CD4-positive, alpha-beta T cell treated with Interleukin-15 for 1 hour (primary cell): ENCODE results near the gene USP44.
A peak's percentile ranks its signal among the peaks of the same experiment; 100 is the strongest.
"Not testable (repeated sequence)": the region's sequence is repeated elsewhere in the genome, so short reads cannot be mapped to it uniquely, and the experiment has no call there.

ENCODE experiments used
- DNase-seq: peaks from one replicate; pipeline ENCODE4 v3.0.0-alpha.2; 2020

USP44 gene

GRCh38 chr12:95551305-95551704 lies at the start of gene USP44:
Gene USP44 (minus strand): TSS chr12:95551476. CDS start chr12:95534256, 17,220 bp downstream.
- DNase-seq: no peak

- DNase-seq: no peak
These were observed 49.3 kb upstream of the USP44 start for GRCh38 chr12:95600567-95600966.

GRCh38 chr12:95599880-95600279 lies 48.6 kb upstream of the USP44 start:
- no peak for DNase-seq

GRCh38 chr12:95594136-95594535 lies 42.9 kb upstream of the USP44 start:
- DNase-seq: no peak

GRCh38 chr12:95593266-95593871 lies 42.1 kb upstream of the USP44 start:
- no peak for DNase-seq

GRCh38 chr12:95591731-95592130 lies 40.5 kb upstream of the USP44 start:
- DNase-seq: no peak

GRCh38 chr12:95590775-95591174 lies 39.5 kb upstream of the USP44 start:
- DNase-seq: no peak

- DNase-seq: no peak
These were observed 32.7 kb upstream of the USP44 start for GRCh38 chr12:95583933-95584332.

- DNase-seq: no peak
These were observed 31.2 kb upstream of the USP44 start for GRCh38 chr12:95582230-95583058.

- no peak for DNase-seq
These were observed 26.5 kb upstream of the USP44 start for GRCh38 chr12:95577820-95578219.

GRCh38 chr12:95574799-95575452 lies 23.6 kb upstream of the USP44 start:
- no peak for DNase-seq

GRCh38 chr12:95573951-95574576 lies 22.8 kb upstream of the USP44 start:
- no peak for DNase-seq

- DNase-seq: no peak
These were observed 20.1 kb upstream of the USP44 start for GRCh38 chr12:95571369-95571768.

- not testable (repeated sequence) for DNase-seq
These were observed 16.8 kb upstream of the USP44 start for GRCh38 chr12:95568045-95568444.

- no peak for DNase-seq
These were observed 6.3 kb upstream of the USP44 start for GRCh38 chr12:95557625-95558024.

GRCh38 chr12:95554532-95555071 lies 3.3 kb upstream of the USP44 start:
- DNase-seq: no peak

- no peak for DNase-seq
These were observed 2.1 kb upstream of the USP44 start for GRCh38 chr12:95553197-95553943.

- DNase-seq: no peak
These were observed 739 bp upstream of the USP44 start for GRCh38 chr12:95551913-95552516.

GRCh38 chr12:95549392-95550084 lies 1.7 kb downstream of the USP44 start:
- DNase-seq: no peak

GRCh38 chr12:95548539-95549391 lies 2.5 kb downstream of the USP44 start:
- peak; percentile 80 for DNase-seq
